Mucosa of descending colon (tissue), 3 donors: ENCODE results near the gene GTF3C5. TPM values are rescaled to one million over a fixed set of nuclear protein-coding genes. Genes with fewer than 3 reads are reported as not detected.

ENCODE experiments used
- ATAC-seq: fragments of 200-7000 bp; cut with Tn5 transposase; one replicate; pipeline ENCODE4 v1.9.1; 2020; ENCODE audit warnings: mild to moderate bottlenecking, moderate library complexity
- DNase-seq, 3 donors: peaks; one replicate each; pipeline ENCODE4 v3.0.0-alpha.2; 2020
- H3K36me3 ChIP-seq: fragments of 200-600 bp; one replicate; pipeline ENCODE4 v1.8.0; 2021; ENCODE audit warnings: low read depth, mild to moderate bottlenecking
- H3K4me1 ChIP-seq: fragments of 200-600 bp; one replicate; pipeline ENCODE4 v1.8.0; 2021; ENCODE audit warnings: low read depth, mild to moderate bottlenecking
- H3K4me3 ChIP-seq: fragments of 200-600 bp; one replicate; pipeline ENCODE4 v1.8.0; 2021; ENCODE audit warnings: mild to moderate bottlenecking
- H3K9me3 ChIP-seq: fragments of 200-600 bp; one replicate; pipeline ENCODE4 v1.8.0; 2021; ENCODE audit warnings: mild to moderate bottlenecking
- CTCF ChIP-seq: fragments of 200-600 bp; IDR thresholded peaks from one replicate; pipeline ENCODE4 v1.8.0; 2022; ENCODE audit warnings: antibody characterized with exemption, mild to moderate bottlenecking
- intact Hi-C, 2 donors: fragments of 100-400 bp; cut with DNase I in 1 of 2; cut with micrococcal nuclease in 1 of 2; formaldehyde crosslinking; loops; one replicate each; pipeline versions ENCODE4 v1.11.0 to v1.11.1; 2022; cut with DNase I, micrococcal nuclease
- total RNA-seq, 3 donors: library from RNA; stranded (reverse); fragmentation: NEBNext Ultra II Directional in 2 of 3; extraction: Animal tissue kit (Norgen Biotek cat#: 25700) in 2 of 3; gene quantifications; one replicate each; pipeline versions ENCODE4 v1.2.1 to v1.2.4, GENCODE V29; 2021 to 2023
- donor health status: DM: no; HTN: no; CAD: no; lungs with moderate emphysema.
- donor health status: DM: no; HTN: no; CAD: no.
- donor health status: DM: no; HTN: yes; CAD: no.

The GTF3C5 gene
- total RNA-seq, 3 donors from 2014 or later = 45.8 to 53.6 (median 52.2) TPM

GRCh38 chr9:133051966-133052539, 21.3 kb downstream of the GTF3C5 start:
- peaks cover 12% of the 10 kb centered on the region for H3K4me1 ChIP-seq
- H3K36me3 ChIP-seq = peaks cover 21% of the 10 kb centered on the region
- ATAC-seq (no peak), DNase-seq (no peak)
- TF ChIP-seq CTCF = no peak
- no peaks in the 10 kb centered on the region for H3K9me3 ChIP-seq
- H3K4me3 ChIP-seq = no peak overlapping the region
- intact Hi-C loops = no loop called here

- no peak for ATAC-seq
- H3K4me1 ChIP-seq = peaks cover 12% of the 10 kb centered on the region
- no peak for DNase-seq
- no peaks in the 10 kb centered on the region for H3K9me3 ChIP-seq
- no peak for TF ChIP-seq CTCF
- H3K4me3 ChIP-seq = no peak overlapping the region
- intact Hi-C loops = no loop called here
- peaks cover 19% of the 10 kb centered on the region for H3K36me3 ChIP-seq
Observed at GRCh38 chr9:133054194-133054890, 23.5 kb downstream of the GTF3C5 start.

- no peaks in the 10 kb centered on the region for H3K9me3 ChIP-seq
- H3K4me3 ChIP-seq = no peak overlapping the region
- no peak for DNase-seq
- H3K36me3 ChIP-seq = peaks cover 19% of the 10 kb centered on the region
- intact Hi-C loops = no loop called here
- peaks cover 12% of the 10 kb centered on the region for H3K4me1 ChIP-seq
- TF ChIP-seq CTCF = no peak
- ATAC-seq = no peak
Observed at GRCh38 chr9:133054966-133055365, 24.2 kb downstream of the GTF3C5 start.

GRCh38 chr9:133055788-133056420, 25.1 kb downstream of the GTF3C5 start:
- Histone ChIP-seq H3K9me3 (no peaks in the 10 kb centered on the region), H3K4me1 (peaks cover 4% of the 10 kb centered on the region), H3K36me3 (peaks cover 19% of the 10 kb centered on the region), H3K4me3 (no peak overlapping the region)
- intact Hi-C loops = no loop called here
- ATAC-seq (no peak), DNase-seq (no peak)
- no peak for TF ChIP-seq CTCF

- TF ChIP-seq CTCF = no peak
- H3K4me1 ChIP-seq = no peaks in the 10 kb centered on the region
- DNase-seq (no peak), ATAC-seq (no peak)
- no peak overlapping the region for H3K4me3 ChIP-seq
- intact Hi-C loops = no loop called here
- H3K9me3 ChIP-seq = no peaks in the 10 kb centered on the region
- peaks cover 19% of the 10 kb centered on the region for H3K36me3 ChIP-seq
Observed at GRCh38 chr9:133056533-133056932, 25.7 kb downstream of the GTF3C5 start.
